A673 (cell line): ENCODE data around the gene RPS6KA5.

Experiments
- EZH2 ChIP-seq: fragments of 200-600 bp; sonication (generic); IDR thresholded peaks from 2 replicates; pipeline ENCODE4 v1.6.1; 2017; ENCODE audit warnings: borderline replicate concordance, low read depth, mild to moderate bottlenecking, mixed read lengths, antibody characterized with exemption, low read length; ENCODE audit not compliant: poor library complexity, severe bottlenecking
- TF ChIP-seq, protein P1 (sequence below): fragments of 300-800, 200-600 bp; sonication (generic); conservative IDR thresholded peaks from 2 replicates; pipeline ENCODE4 v1.5.1; 2017; ENCODE audit warnings: low read depth, mild to moderate bottlenecking, antibody characterized with exemption, low read length, moderate library complexity, mixed read lengths

GRCh38 chr14:90829677-90830076 is 230.8 kb downstream of the RPS6KA5 start:
- TF ChIP-seq, protein P1, sequence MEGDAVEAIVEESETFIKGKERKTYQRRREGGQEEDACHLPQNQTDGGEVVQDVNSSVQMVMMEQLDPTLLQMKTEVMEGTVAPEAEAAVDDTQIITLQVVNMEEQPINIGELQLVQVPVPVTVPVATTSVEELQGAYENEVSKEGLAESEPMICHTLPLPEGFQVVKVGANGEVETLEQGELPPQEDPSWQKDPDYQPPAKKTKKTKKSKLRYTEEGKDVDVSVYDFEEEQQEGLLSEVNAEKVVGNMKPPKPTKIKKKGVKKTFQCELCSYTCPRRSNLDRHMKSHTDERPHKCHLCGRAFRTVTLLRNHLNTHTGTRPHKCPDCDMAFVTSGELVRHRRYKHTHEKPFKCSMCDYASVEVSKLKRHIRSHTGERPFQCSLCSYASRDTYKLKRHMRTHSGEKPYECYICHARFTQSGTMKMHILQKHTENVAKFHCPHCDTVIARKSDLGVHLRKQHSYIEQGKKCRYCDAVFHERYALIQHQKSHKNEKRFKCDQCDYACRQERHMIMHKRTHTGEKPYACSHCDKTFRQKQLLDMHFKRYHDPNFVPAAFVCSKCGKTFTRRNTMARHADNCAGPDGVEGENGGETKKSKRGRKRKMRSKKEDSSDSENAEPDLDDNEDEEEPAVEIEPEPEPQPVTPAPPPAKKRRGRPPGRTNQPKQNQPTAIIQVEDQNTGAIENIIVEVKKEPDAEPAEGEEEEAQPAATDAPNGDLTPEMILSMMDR: no peak
- TF ChIP-seq EZH2: no peak
